NCI-H1694 (cell line): Measurements from ENCODE around the gene ACADS.

Experiments
- DNase-seq: peaks from one replicate; lab custom pipeline; 2025; lab: John Stamatoyannopoulos, UW

The ACADS gene

DNA sequence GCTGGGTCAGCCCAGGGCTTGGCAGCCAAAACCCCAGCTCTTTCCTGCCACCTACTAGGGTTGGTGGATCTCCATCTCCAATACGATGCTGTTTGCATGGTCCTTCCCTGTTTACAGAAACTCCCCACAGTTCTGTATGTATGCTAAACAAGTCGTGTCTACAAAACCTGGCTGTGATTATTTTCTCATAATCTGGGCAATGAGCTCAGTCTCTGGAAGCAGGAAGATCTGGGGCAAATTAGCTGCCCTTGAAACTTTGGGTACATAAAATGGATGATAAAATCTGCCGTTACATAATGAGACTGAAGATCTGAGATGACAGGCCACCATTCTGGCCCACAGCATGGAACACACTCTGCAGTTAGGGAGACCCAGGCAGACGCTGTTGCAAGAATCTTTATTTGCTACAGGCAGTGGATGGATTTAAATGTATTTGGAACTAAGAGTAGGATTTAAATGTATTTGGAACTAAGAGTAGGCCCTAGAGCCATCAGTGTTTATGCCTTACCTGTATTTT, 31.7 kb downstream of the ACADS start:
- no peak for DNase-seq

DNA sequence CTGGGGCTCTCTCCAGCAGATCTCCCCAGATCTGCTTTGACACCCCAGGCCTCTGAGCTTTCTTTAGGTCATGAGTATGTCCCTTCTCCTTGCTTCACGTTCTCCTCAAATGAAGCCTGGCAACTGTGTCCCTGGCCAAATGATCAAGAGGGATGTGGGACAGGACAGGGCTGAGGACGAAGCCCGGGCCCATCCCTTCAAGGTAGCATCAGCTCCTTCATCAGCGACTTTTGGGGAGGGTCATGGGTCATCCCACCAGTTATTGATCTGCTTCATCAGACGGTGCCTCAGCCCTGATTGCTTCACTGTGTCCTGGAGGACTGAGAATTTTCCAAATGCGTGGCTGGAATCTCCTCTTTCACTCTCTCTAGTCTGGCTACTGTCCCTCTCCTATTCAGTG, 32.3 kb downstream of the ACADS start:
- DNase-seq, result no peak

DNA sequence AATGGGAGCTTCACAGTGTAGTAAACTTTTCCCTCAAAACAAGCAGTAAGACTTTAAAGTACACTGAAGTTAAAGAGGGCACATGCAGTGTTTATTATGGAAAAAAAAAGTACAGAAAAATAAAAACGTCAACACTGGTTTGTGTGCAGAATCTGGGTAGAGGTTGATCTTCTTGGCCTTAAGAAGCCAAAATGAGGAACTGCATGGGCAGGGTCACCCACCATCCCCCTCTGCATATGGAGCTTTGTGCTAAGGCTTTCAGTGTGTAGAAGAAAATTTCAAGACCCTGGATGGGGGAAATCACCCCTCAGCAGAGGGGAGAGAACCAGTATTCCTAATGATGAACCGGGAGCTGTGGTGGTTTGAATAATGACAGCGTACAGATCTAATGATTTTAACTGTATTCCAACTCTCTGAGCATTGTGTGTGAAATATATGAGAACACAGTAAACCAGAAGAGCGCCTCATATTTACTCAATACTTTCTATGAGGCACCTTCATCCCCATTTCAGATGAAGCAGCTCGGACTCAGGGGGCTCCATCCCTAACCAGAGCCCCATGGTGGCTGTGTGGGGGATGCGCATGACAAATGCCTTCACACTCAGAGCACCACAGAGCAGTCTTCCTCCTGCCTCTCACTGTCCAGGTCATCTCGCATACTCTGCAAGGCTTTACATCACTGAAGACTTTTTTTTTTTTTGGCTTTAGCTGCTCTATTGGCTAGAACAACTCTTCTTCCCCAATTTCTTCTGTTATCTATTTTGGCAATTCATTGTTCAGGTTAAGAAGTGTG, 33.4 kb downstream of the ACADS start:
- DNase-seq, result no peak

DNA sequence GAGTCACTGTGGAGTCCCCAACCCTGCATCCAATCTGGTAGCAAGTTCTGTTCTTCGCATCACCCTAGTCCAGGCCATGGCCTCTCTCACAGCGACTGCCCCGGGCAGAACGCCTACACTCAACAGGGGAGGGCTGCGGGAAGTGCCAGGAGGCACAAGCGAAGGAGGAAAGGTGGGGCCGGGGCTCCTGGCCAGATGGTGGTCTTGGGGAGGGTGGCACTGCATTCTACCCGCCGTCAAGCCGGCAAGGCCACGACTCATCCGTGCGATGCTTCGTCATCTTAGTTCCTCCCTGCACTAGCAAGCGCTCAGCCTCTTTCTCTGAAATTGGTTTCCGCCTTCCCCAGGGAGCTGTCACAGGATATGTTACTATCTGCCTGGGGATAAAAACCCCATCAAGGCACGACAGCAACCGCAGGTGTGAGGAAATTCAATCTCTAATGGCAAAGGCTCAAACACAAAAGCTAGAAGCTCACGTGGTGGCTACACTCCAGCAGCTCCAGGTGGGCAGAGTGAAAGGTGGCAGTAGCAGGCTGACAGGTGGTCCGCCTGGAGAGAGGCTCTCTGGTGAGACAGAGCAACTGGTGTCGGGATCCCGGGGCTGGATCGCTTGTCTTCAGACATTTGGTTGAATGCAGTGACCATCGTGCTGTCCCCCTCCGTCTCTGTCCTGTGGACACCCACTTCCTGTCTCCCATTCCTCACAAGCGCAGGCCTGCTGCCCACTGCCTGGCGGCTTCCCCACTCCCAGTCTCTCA, 34.1 kb downstream of the ACADS start:
- DNase-seq, result no peak

DNA sequence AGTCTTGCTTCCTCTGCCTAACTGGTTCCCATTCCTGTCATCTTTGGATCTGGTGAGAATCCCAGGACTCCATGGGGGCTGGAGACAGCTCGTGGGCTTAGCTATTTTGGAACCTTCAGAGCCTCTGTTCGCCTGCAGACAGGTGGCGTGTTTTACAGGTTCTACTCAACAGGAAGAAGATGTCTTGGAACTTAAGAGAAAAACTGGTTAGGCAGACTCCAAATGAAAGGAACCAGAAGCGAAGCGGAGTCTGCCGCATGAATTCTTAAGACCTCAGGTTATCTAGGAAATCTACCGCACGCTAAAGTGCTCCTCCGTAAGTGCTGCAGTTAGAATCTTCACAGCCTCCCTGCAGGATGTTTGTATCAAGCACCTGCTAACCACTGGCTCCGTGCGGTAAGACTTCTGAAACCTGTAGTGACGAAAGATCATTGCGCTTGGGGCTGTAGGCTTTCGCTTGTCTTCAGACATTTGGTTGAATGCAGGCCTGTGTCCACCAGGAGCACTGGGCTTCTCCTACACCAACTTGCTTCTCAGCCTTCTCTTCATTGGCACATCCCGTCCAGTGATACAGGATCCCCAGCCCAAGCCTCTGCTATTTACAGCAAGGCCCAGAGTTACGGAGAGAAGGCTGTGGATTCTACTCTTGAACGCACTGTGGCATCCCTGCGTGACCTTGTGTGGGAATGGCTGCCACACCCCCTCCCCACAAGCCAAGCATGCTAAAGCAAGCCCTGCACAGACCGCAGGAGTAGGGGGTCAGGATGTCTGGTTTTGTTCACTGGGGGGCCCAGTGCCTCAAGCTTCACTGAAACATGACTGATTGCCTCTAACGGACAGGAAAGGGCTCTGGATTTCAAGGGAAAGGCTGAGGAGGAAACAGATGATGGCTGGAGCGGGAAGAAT, 35.0 kb downstream of the ACADS start:
- DNase-seq, result no peak

DNA sequence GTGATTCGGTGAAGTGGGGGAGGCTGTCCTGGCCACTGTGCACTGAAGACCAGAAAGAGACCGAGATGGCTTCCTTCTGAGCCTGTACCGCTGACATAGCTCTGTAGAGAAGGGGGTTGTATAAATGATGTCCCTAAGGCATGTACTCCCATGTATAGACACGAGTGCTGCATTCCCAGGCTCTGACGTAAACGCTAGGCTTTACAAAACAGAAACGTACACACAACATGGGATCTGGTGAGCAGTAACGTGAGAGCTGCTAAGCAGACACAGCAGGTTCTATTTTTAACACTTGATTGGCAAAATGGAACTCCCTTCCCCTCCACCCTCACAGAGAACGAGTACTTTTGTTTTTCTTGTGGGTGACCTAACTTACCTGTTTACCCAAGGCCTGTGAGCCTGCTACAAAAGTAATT, 35.9 kb downstream of the ACADS start:
- no peak for DNase-seq

DNA sequence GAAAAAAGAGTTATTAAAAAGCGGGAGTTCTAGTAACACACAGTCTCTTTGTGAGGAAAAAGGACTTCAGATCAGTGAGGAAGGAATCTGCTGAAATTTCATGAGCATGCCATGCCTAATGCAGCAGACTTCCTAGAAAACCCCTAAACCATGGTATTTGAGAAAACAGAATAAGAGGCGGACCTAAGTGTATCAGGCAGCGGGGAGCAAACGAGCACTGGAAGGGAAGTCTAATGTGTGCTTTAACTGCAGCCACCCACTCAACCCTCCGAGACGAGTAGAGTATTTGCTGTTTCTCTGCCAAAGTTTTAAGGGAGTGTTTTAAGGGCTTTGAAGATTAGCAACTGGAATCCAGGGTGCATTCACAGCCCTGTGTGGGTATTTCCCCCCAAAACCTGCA, 36.5 kb downstream of the ACADS start:
- no peak for DNase-seq

DNA sequence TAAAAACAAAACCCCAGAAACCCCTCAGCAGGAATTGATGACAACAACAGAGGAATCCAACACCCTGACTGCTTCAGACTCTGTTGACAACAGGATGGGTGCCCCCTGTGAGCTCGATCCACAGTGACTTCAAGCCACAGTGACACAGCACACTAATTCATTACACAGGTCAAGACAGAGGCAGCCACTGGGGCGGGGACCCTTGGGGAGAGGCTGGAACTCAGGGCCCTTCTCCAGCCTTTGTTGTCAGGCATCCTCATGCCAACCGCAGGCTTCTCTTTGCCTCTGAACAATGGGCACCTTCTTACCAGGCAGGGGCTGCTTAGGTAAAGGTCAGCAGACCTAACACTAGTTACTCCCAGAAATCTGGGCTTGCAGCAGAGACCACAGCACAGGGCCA, 37.6 kb downstream of the ACADS start:
- no peak for DNase-seq

DNA sequence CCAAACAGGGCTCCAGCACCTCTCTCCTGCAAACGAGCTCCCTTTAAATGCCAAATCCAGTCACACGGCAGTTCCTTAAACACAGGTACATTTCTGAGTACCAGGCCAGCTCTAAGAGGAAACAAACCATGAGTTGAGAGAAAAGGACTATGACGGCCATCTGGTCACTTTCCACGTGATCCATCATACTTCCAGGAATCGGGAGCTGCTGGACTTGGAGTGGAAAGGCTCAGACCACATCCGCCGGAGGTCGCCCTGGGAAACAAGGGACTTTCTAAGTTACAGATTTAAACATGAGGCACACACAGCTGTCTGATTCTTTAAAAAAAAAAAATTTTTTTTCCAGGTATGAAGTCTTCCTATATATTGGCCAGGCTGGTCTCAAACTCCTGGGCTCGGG, 39.2 kb downstream of the ACADS start:
- DNase-seq, result no peak

DNA sequence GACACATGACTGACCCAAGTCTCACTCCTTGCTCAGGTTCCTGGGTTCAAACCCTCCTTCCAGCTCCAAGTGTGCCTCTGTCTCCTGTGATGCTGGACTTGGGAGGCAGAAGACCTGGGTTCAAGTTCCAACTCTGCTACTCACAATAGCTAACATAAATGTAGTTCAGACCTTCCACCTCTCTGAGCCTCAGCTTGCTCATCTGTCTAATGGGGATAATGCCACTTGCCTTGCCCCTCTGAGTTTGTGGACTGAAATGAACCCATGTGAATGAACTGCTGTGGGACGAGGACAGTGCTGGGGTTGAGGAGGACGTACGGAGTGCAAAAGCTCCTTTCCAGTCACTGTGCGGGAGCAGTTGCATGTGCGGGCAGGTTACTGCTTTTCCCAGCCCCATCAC, 40.9 kb downstream of the ACADS start:
- no peak for DNase-seq

DNA sequence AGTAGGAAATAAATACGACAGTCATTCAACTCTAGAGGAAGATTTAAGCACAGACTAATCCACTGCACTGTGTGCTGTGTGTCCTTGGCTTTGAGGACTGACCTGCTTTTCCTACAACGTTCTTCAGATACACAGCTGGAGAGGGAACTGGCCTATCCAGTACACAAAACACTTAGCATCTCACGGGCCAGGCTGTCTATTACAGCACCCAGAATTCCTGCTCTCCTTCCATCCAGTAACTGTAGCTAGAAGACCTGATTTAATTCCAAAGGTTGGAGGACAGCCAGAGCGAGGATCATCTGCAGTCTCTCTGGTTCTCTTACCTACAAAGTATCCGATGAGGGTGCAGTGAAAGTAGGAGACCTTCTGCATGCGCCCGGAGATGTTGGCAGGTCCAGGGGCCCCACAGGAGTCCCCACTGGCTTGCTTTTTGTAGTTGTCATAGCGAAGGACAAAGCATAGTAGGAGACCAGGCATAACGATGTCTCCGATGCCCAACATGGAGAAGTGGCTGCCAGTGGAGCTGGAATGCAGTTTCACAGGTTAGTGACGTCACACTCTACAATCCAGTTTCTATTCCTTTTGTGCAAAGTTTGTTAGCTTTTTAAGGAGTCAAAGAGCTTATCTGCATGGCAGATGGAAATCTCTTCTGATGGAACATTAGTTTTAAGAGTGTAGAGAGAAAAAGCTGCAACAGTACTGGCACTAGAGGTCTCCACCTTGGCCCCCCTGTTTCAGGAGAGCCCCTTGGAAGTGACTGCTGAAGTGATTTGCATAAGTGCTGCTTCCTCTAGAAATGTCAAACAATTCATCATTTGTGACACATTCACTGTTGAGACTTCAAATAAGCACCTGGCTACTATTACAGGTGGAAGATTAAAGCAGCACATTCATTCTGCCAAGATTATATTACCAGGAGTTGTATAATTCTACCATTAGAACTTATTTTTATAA, 41.7 kb downstream of the ACADS start:
- DNase-seq, result no peak

DNA sequence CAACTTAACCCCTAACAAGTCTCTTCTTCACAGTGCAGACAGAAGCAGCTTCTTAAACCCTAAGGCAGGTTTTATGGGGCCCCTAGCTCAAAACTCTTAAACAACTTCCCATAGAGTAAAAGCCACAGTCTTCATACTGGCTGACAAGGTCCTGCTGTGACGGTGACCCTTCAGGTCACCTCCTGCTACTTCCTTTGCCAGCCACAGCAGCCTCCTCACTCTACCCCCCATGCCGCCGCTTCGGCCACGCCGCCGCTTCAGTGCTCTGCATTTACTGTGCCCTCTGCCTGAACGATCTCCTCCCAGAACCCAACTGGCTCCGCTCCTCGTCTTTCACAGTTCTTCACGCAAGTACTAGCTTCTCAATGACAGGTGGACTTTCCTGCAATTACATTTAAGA, 45.5 kb downstream of the ACADS start:
- no peak for DNase-seq

DNA sequence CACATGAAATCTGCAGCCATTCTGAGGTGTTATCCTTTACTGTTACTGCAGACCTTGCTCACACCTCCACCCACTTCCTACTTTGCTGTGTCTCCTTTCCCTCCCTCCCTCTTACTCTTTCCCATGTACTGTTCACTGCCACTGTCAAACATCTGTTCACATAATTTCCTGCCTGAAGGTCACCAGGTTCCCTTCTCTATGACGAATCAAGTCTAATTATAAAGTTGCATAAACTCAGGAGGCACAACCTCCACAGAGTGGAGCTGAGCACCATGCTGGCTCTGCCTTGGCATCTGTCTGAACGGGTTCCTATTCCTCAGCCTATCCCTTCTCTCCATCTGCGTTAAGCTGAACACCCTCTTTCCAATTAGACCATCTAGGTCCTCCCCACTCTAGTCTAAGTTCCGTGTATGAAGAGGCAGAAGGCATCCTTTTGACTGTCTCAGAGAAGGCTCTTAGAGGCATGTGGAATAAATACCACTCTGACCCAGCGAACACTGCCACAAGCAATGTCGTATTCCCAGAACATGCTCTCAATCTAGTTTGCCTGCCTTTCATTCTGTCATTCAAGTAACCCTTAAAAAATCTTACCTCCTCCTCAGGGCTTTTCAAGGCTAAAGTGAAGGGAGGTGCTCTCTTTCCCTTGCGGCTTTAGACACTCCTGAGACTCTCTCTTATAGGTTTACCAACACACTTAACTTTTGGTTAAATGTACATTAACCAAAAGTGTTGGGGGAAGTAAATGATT, 48.7 kb downstream of the ACADS start:
- DNase-seq, result no peak

DNA sequence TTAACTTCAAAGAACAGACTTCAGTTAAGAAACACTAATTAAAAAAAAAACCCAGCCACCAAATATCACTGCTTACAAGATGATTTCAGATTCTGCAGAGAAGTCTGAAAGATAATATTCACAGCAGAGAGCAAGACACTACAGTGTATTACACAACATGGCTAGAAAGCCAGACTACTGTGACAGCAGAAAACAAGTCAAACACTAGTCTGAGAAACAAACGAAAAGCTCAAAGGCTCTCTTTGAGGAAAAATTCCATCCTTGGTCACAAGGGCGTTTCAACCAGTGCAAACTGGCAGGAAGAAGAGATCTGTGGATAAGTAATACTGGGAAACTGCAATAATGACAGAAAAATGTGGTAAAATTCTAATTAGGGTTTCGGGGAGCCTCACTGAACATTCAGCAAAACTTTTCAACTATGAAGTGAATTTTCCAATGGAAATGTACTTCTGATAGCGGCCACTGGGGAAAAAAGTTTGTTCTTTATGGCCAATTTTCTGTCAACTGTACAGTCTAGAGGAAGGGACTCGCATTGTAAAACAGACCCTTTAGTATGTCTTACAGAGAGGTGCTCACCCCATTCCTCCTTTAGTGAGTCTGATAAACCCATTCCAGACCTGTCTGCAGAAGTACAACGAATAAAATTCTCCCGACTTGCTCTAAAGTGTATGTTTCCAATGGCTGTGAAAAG, 50.4 kb downstream of the ACADS start:
- no peak for DNase-seq

DNA sequence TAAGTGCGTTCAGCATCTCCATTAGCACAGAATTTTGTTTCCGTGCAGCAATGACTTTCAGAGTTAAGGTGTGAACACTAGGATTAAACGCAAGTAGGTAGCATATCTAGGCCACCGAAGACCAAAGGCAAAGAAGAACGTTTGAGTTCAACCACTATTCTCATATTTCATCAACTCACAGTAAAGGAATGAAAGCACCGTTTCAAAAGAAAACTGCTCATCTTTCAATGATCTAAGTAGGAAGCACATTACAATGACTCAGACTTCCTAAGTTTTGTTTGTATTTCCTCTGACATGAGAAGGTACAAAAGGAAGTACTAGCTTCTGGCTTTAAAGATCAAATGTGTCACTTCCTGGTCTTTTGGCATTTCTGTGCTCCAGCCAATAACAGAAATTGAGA, 57.6 kb downstream of the ACADS start:
- no peak for DNase-seq

DNA sequence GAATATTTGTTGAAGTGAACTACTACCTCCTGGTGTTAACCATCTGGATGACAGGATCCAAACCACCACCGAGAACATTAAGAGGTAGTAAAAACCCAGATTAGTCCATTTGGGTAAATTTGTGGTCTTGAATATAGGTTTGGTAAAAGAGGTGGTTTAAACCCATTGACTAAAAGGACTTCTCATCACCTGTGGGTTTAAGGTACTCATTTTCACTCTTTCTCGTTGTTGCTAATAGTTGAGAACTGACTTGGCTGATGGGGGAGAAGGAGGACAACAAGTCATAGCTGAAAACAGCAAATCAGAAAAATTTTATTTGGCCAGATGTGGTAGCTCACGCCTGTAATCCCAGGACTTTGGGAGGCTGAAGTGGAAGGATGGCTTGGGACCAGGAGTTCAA, 59.2 kb downstream of the ACADS start:
- no peak for DNase-seq

DNA sequence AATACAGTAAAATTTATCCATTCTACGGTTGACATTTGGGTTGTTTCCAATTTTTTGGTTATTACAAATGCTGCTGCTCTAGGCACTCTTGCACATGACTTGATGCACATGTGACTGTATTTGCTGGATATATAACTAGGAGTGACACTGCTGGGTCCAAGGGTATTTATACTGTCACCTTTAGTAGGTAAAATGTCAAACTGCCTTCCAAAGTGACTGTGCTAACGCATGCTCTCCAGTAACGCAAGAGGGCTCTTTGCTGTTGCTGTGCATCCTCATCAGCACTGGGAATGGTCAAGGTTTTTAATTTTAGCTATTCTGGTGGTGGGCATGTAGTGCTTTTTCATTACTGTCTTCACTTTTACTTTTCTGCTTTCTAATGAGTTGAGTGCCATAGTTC, 62.3 kb downstream of the ACADS start:
- DNase-seq, result no peak
